Panc1 (cell line): ENCODE results near the gene BICD1.

Experiments
- POLR2AphosphoS5 ChIP-seq: IDR thresholded peaks from 2 replicates; pipeline ENCODE4 v1.6.1; 2012; ENCODE audit warnings: mild to moderate bottlenecking, low read depth, low read length, moderate library complexity
- TCF7L2 ChIP-seq: IDR thresholded peaks from 2 replicates; pipeline ENCODE4 v1.6.1; 2011; ENCODE audit warnings: mild to moderate bottlenecking, low read depth, low read length, inconsistent platforms
- TF ChIP-seq, protein P1 (sequence below): fragments of 450-650 bp; IDR thresholded peaks from 2 replicates; pipeline ENCODE4 v1.5.1; 2017; ENCODE audit warnings: mild to moderate bottlenecking

- no peak for TF ChIP-seq POLR2AphosphoS5
- TF ChIP-seq, protein P1, sequence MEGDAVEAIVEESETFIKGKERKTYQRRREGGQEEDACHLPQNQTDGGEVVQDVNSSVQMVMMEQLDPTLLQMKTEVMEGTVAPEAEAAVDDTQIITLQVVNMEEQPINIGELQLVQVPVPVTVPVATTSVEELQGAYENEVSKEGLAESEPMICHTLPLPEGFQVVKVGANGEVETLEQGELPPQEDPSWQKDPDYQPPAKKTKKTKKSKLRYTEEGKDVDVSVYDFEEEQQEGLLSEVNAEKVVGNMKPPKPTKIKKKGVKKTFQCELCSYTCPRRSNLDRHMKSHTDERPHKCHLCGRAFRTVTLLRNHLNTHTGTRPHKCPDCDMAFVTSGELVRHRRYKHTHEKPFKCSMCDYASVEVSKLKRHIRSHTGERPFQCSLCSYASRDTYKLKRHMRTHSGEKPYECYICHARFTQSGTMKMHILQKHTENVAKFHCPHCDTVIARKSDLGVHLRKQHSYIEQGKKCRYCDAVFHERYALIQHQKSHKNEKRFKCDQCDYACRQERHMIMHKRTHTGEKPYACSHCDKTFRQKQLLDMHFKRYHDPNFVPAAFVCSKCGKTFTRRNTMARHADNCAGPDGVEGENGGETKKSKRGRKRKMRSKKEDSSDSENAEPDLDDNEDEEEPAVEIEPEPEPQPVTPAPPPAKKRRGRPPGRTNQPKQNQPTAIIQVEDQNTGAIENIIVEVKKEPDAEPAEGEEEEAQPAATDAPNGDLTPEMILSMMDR, result no peak
- no peak for TF ChIP-seq TCF7L2
These were observed 183.8 kb downstream of the BICD1 start for GRCh38 chr12:32290411-32290810.
